ENCODE measurements around the gene UGT1A6.

The UGT1A6 gene

GRCh38 chr2:233816771-233817170, 124.1 kb downstream of the UGT1A6 start:
- TF ChIP-seq, protein P1, sequence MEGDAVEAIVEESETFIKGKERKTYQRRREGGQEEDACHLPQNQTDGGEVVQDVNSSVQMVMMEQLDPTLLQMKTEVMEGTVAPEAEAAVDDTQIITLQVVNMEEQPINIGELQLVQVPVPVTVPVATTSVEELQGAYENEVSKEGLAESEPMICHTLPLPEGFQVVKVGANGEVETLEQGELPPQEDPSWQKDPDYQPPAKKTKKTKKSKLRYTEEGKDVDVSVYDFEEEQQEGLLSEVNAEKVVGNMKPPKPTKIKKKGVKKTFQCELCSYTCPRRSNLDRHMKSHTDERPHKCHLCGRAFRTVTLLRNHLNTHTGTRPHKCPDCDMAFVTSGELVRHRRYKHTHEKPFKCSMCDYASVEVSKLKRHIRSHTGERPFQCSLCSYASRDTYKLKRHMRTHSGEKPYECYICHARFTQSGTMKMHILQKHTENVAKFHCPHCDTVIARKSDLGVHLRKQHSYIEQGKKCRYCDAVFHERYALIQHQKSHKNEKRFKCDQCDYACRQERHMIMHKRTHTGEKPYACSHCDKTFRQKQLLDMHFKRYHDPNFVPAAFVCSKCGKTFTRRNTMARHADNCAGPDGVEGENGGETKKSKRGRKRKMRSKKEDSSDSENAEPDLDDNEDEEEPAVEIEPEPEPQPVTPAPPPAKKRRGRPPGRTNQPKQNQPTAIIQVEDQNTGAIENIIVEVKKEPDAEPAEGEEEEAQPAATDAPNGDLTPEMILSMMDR (IDR thresholded peaks at IDR 0.05): no peak
- no peaks in the 10 kb centered on the region for H3K79me2 ChIP-seq
- H3K36me3 ChIP-seq (ENCODE audit: control insufficient read depth, insufficient read depth, low read length): no peaks in the 10 kb centered on the region
- H3K4me1 ChIP-seq: no peaks in the 10 kb centered on the region
- no peak overlapping the region for H3K4me2 ChIP-seq (ENCODE audit: low read length)
- no peak overlapping the region for H3K4me3 ChIP-seq (ENCODE audit: low read depth, low read length)
- H2AFZ ChIP-seq: no peak overlapping the region
- H3K9ac ChIP-seq: no peak overlapping the region
- no peaks in the 10 kb centered on the region for H3K9me3 ChIP-seq (ENCODE audit: control insufficient read depth, low read length)
- no peaks in the 10 kb centered on the region for H3K27me3 ChIP-seq (ENCODE audit: control insufficient read depth, insufficient read depth, low read length)
- no peak overlapping the region for H3K27ac ChIP-seq

DNA sequence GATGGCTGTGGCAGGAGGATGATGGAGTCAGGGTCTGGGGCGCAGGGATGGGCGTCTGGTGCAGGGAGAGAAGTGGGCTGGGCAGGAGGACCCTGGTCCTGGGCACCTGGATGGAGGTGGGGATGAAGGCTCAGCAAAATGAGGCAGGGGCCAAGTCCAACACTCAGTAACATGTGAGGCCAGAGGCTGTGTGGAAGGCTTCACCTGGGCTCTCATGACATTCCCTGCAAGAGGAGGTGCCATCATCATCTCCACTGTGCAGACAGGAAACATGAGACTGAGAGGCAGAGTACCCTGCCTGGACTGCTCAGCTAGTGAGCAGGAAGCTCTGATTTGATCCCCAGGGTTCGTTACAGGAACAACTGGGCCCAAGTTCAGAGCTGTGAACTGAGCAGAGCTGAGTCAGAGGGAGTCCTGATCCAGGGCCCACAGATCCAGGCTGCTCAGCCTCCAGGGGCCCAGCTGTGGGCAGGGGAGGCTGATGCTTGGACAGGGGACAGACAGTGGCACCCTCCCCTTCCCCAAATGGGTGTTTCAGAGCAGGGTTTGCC, 124.7 kb downstream of the UGT1A6 start:
- Histone ChIP-seq H3K9me3 (ENCODE audit: control insufficient read depth, low read length) (no peaks in the 10 kb centered on the region), H3K27me3 (ENCODE audit: control insufficient read depth, insufficient read depth, low read length) (no peaks in the 10 kb centered on the region), H3K27ac (no peak overlapping the region), H3K79me2 (no peaks in the 10 kb centered on the region), H3K9ac (no peak overlapping the region), H2AFZ (no peak overlapping the region), H3K4me3 (ENCODE audit: low read depth, low read length) (no peak overlapping the region), H3K4me2 (ENCODE audit: low read length) (no peak overlapping the region), H3K4me1 (no peaks in the 10 kb centered on the region), H3K36me3 (ENCODE audit: control insufficient read depth, insufficient read depth, low read length) (no peaks in the 10 kb centered on the region)
- TF ChIP-seq, protein P1 (IDR thresholded peaks at IDR 0.05): no peak

GRCh38 chr2:233817995-233818638, 125.4 kb downstream of the UGT1A6 start:
- H3K9me3 ChIP-seq (ENCODE audit: control insufficient read depth, low read length): no peaks in the 10 kb centered on the region
- TF ChIP-seq, protein P1 (IDR thresholded peaks at IDR 0.05): no peak
- no peaks in the 10 kb centered on the region for H3K79me2 ChIP-seq
- no peaks in the 10 kb centered on the region for H3K4me1 ChIP-seq
- H3K4me2 ChIP-seq (ENCODE audit: low read length): no peak overlapping the region
- H3K27ac ChIP-seq: no peak overlapping the region
- H3K9ac ChIP-seq: no peak overlapping the region
- no peak overlapping the region for H2AFZ ChIP-seq
- H3K4me3 ChIP-seq (ENCODE audit: low read depth, low read length): no peak overlapping the region
- H3K36me3 ChIP-seq (ENCODE audit: control insufficient read depth, insufficient read depth, low read length): no peaks in the 10 kb centered on the region
- no peaks in the 10 kb centered on the region for H3K27me3 ChIP-seq (ENCODE audit: control insufficient read depth, insufficient read depth, low read length)

DNA sequence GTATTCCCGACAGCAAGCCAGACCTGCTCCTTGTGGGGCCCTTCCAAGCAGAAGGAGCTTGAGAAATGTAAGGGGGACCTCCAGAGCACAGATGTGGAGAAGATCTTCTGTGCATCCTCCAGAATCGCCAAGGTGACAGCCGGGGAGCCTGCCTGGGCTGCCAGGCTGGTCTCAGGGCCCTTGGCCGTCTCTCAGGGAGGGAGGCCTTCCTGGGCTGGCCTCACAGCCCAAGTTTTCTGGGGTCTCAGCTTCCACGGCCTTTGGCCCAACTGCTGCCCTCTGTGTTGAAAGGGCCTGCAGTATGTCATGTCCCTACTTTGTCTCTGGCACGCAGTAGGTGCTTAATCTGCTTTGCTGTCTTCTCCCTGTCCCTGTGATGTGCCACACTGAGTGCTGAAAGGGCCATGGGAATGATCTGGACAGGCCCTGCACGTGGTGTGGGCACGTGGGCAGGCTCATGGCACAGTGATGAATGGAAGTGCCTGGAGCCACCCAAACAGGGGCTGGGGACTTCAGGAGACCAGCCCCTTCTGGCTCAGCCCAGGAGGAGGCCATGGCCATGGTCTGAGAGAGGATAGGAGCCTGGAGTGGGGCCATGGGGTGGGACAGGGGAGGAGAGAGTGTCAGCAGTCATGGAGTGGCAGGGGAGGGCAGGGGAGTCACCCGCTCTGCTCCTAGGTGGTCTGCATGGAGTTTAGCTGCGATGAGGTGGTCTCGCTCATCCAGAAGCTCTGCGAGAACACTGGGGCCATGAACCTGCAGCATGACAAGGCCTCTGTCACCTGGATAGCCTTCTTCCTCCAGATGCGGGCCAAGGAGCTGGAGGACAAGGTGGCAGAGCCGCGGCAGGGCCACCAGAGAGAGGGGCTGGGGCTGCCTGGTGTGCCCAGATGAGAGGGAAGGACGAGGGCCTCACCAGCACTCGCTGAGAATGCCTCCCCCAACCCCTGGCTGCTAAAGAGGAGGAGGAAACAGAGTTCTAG, 126.2 kb downstream of the UGT1A6 start:
- no peaks in the 10 kb centered on the region for H3K9me3 ChIP-seq (ENCODE audit: control insufficient read depth, low read length)
- no peak overlapping the region for H2AFZ ChIP-seq
- no peaks in the 10 kb centered on the region for H3K27me3 ChIP-seq (ENCODE audit: control insufficient read depth, insufficient read depth, low read length)
- H3K36me3 ChIP-seq (ENCODE audit: control insufficient read depth, insufficient read depth, low read length): no peaks in the 10 kb centered on the region
- no peaks in the 10 kb centered on the region for H3K4me1 ChIP-seq
- H3K79me2 ChIP-seq: no peaks in the 10 kb centered on the region
- H3K27ac ChIP-seq: no peak overlapping the region
- TF ChIP-seq, protein P1 (IDR thresholded peaks at IDR 0.05): no peak
- no peak overlapping the region for H3K9ac ChIP-seq
- no peak overlapping the region for H3K4me3 ChIP-seq (ENCODE audit: low read depth, low read length)
- H3K4me2 ChIP-seq (ENCODE audit: low read length): no peak overlapping the region
